NCI-H146 treated with DMSO at 0.1 percent for 48 hours (cell line): Measurements from ENCODE around the gene ACTG2.
"Not testable (repeated sequence)": the region's sequence is repeated elsewhere in the genome, so short reads cannot be mapped to it uniquely, and the experiment has no call there.

Source experiments
- DNase-seq: peaks from one replicate; lab custom pipeline; 2025; ENCODE audit not compliant: unreplicated experiment; lab: John Stamatoyannopoulos, UW

Gene ACTG2

DNA sequence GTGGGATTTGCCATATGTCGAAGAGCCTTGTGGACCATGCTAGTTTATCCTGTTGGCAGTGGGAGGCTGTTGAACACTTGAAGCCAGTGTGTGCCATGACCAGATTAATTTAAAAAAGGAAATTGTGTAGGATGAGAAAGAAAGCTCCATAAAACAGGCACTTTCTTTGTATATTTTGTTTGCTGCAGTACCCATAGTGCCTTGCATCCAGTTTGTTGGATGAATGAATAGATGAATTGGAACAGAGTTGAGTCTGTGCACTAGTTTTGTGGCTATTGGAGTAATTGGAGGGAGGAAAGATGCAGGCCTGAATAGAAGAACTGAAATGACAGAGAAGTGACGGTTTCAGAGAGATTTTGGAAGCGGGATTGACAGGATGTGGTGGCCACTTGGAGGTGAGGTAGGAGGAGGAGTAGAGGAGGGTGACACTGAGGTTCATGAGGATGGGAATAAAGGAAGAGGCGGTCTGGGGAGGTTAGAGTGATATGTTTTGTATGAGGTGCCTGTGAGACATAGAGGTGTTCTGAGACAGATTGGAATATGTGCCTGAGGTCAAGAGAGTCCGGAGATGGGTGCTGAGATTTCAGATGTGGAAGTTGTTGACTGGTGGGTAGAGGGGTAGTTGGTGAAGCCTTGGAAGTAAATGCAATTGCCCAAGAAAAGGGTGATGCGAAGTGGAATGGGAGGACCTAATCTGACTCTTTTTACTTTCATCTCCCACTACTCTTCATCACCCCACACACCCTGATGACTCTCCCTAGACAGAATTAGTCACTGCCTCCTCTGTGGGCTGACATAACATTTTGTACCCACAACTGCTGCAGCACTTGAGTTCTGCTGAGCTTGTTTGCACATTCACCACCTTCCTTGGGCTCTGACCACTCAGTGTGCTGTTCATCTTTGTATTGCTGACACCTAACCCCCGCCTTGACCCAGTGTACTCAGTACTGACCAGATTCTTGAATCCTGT lies 39.0 kb downstream of the ACTG2 start:
- DNase-seq = no peak

DNA sequence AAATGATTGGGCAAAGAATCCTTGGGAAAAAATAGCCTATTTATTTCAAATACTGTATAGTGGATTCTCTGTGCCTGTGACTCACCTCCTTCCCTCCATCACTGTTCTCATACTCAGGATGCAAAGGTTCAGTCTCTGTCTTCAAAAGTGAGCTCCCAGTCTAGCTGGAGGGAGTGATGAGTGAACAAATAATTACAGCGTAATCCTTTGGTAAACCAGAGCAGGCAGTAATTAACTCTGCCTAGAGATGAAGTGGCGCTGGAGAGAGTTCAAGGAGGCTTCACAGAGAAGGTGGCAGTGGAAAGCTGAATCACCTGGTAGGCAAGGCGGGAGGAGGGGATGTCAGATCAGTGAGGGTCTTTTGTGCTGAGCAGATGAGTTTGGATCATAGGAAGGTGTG lies 40.4 kb downstream of the ACTG2 start:
- no peak for DNase-seq

- DNase-seq = no peak
These were observed 42.8 kb downstream of the ACTG2 start for GRCh38 chr2:73935641-73936040.

DNA sequence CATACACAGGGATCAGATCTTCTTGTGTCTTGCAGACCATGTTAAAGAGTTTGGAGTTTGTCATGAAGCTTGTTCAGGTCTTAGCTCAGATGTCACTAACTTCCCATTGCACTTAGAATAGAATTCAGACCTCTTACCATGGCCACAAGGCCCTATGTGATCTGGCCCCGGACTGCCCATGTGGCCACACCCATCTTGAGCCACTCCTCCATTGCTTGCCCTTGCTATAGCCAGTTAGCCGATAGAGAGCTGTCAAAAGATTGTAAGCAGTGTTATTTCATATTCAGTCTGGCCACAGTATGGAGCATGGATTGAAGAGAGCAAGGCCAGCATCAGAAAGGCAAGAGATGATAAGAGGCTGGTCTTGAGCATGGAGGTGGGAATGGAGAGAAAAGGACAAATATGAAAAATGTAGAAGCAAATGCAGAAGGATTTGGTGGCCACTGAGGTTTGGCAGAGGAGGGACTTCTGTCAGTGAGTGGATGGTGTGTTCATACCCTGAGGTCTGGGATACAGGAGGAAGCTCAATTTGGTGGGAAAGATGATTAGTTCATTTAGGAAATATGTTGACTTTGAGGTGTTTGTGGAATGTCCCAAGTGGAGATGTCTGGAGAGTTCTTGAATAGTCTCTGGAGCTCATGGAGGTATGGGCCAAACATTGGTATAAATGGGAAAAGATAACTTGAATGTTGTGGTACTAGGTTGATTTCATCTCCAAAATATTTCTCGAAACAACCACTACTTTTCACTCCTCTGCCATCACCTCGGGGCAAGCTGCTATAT lies 44.5 kb downstream of the ACTG2 start:
- no peak for DNase-seq

- no peak for DNase-seq
These were observed 45.1 kb downstream of the ACTG2 start for GRCh38 chr2:73937899-73938298.

DNA sequence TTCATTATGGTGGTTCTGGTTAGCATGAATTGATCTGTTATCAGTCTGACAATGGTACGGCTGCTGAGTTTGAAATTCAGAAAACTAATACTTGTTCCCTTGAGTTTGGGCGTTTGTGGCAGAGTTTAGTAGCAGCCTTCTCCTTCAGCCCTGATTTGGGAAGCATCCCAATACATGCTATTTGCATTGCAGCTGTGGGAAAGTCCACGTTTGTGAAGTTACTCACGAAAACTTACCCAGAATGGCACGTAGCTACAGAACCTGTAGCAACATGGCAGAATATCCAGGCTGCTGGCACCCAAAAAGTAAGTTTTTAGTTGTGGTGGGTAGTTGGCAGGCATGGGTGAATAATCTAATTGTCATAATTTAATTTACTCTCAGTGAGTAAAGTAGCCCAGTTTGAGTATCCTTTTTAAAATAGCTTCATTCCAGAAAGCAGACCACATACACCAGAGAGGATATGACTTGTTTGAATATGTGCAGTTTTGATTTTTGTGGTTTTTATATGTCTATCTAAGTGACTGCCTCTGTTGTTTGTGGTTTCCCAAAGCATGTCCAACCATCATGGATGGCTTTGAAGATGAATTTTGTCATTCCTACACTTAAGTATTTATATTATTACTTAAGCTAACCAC lies 46.0 kb downstream of the ACTG2 start:
- no peak for DNase-seq

- DNase-seq = no peak
These were observed 46.6 kb downstream of the ACTG2 start for GRCh38 chr2:73939419-73939818.

GRCh38 chr2:73940066-73940465 lies 47.3 kb downstream of the ACTG2 start:
- DNase-seq = not testable (repeated sequence)

DNA sequence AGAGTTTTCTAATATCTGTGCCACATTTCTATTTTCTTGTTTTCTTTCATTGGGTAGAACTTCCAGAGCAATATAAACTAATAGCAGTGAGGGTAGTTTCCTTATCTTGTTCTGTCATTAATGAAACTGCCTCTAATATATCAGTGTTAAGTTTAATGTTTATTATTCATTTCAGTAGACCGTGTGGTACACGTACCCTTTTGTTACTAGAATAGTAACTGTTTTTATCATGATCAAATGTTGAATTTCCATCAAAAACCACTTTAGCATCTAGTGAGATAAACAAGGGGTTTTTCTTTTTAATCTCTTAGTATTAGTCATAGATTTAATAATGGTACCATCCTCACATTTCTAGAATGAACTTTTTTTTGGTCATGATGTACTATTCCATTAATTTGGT lies 49.9 kb downstream of the ACTG2 start:
- DNase-seq = no peak

DNA sequence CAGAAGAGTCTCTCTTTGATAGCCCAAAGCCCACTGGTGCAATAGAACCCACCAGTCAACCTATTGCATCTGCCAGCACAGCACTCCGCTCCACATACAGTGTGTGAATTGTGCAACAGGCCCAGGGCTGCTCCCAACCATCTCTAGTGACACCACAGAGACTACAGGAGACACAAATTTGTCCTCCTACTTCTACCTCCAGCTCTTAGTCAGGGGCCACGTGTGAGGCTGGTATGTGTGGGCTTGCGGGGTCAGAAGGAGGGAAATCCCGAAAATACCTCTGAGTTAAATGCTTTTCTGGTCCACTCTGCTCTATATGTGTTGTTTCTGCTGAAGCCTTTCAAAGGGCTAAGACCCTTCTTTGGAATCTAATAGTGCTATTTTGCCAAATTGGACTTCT lies 51.9 kb downstream of the ACTG2 start:
- DNase-seq = no peak

- DNase-seq = no peak
These were observed 53.4 kb downstream of the ACTG2 start for GRCh38 chr2:73946215-73946614.

DNA sequence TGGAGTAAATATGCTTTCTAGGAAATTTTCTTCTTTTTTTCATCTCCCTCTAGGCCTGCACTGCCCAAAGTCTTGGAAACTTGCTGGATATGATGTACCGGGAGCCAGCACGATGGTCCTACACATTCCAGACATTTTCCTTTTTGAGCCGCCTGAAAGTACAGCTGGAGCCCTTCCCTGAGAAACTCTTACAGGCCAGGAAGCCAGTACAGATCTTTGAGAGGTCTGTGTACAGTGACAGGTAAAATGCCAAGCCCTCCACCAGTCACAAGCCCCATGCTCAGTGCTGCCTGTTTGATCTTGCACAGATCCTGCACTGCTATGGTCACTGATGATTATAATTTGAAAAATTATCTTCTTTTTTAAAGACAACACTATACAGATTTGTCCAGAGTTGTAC lies 53.9 kb downstream of the ACTG2 start:
- no peak for DNase-seq

DNA sequence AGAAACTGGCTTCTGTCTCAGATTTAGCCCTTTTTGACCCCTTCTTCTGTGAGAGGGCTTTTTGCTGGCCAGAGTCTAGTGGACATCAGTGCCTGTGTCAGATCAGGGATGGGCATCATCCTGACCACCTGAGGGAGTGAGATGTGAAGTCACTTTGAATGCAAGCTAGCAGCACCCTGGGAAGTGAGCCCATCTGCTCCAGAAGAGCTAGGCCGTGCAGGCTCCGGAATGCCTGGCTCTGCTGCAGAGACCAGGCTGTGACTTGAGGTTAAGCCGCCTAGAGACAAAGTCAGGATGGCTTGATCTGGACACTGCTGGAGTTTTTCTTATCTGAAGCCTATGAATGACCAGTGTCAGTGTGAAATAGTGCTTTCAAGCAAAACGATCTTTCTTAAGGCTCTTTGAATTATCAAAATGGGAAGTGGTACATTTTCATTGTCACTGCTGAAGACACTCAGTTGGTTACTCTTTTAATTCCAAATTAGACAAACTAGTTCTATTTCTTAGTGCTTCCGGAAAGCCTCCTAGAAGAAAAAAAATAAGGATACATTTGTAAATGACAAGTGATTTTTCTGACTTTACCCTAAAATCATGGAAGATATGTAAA lies 54.7 kb downstream of the ACTG2 start:
- DNase-seq = no peak

DNA sequence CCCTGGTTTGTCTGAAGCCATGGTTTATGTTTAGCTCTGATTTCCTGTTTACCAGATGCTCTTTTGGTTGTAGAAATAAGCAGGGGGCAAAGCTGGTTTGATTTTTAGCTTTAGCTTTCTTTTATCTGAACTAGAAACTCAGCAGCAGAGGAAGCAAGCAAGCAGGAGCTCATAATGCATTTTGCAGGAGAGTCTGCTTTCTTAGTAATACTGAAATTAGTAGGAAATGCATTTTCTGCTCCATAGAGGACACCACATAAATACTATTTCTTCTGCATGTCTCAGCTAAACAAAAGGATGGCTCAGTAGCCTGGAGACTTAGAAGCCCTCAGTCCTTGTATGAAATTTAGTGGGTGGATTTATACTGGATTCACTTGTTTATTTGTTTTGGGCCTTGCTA lies 57.0 kb downstream of the ACTG2 start:
- no peak for DNase-seq

GRCh38 chr2:73952499-73953446 lies 60.0 kb downstream of the ACTG2 start:
- DNase-seq = no peak

GRCh38 chr2:73956218-73956865 lies 63.5 kb downstream of the ACTG2 start:
- no peak for DNase-seq

DNA sequence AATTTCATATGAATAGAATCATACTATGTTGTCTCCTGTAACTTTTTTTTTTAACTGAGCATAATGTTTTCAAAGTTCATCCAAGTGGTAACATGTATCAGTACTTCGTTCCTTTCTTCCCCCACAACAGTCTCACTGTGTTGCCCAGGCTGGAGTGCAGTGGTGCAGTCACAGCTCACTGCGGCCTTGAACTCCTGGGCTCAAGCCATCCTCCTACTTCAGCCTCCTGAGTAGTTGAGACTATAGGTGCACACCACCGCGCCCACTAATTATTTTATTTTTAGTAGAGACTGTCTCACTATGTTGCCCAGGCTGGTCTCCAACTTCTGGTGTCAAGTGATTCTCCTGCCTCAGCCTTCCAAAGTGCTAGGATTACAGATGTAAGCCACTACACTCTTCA lies 68.5 kb downstream of the ACTG2 start:
- DNase-seq = no peak

DNA sequence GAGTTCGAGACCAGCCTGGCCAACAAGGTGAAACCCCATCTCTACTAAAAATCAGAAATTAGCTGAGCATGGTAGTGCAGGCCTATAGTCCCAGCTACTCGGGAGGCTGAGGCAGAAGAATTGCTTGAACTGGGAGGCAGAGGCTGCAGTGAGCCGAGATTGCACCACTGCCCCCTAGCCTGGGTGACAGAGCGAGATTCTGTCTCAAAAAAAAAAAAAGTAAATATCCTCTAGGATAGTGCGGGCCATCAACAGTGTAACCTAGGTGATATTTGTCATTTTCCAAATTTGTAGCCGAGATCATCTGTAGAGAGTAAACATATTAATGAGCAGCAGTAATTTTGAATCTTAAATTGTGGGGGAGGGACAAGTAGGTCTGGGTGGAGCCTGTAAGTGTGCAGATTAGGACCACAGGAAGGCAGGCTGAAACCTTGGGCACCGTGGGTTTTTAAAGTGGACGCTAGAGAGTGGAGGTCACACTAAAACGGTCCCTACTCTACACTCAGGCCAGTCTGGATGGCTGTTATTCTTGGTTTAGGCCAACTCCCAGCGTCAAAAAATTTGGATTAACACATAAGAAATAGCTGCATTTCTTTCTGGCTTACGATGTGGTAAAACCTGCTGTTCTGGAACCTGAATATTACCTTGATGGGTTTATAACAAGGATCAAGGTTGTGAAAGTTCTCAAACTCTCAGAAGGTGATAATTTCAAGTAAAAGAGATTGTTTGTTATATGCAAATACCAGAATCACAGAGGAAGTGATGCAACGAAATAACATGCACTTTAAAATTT lies 69.2 kb downstream of the ACTG2 start:
- no peak for DNase-seq

DNA sequence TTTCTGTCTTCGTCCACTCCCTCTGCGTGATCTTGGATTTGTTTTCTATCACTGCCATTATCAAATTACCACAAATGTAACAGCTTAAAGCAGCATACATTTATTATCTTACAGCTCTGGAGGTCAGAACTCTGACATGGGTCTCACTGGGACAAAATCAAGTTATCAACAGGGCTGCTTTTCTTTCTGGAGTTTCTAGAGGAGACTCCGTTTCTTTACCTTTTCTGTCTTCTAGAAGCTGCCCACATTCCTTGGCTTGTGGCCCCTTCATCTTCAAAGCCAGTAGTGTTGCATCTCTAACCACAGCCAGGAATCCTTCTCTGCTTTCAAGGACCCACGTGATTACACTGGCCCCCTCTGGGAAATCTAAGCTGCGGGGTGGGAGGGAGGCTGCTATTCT lies 70.0 kb downstream of the ACTG2 start:
- DNase-seq = no peak
